ENCODE data around the gene DENND10.
"Not testable (repeated sequence)": the region's sequence is repeated elsewhere in the genome, so short reads cannot be mapped to it uniquely, and the experiment has no call there.

Gene DENND10

DNA sequence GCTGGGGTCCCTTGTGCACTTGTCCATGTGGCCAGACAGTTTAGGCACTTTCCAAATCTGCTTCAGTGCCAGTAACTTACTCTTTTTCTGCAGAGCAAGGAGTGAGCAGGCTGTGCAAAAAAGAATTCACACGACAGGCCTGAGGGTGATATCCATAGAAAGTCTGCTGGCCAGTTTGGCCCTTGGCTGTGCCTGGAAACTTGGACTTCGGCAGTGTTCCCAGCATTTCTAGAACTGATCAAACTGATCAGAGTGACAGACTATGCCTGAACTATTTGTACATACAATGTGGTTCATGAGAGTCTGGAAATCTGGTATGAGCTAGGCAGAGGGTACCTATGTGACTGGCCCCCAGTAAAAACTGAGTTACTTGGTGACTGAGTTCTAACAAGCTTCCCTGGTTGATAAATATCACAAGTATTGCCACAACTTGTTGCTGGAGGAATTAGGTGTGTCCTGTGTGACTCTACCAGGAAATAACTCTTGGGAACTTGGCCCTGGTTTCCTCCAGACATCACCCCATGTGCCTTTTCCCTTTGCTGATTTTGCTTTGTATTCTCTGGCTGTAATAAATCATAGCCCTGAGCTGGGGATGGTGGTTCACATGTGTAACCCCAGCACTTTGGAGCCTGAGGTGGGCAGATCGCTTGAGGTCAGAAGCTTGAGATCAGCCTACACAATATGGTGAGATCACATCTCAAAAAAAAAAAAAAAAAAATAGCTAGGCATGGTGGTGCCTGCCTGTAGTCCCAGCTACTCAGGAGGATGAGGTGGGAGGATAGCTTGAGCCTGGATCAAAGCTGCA is 3.3 kb upstream of the DENND10 start:
- DNase-seq, result peak; percentile 42

DNA sequence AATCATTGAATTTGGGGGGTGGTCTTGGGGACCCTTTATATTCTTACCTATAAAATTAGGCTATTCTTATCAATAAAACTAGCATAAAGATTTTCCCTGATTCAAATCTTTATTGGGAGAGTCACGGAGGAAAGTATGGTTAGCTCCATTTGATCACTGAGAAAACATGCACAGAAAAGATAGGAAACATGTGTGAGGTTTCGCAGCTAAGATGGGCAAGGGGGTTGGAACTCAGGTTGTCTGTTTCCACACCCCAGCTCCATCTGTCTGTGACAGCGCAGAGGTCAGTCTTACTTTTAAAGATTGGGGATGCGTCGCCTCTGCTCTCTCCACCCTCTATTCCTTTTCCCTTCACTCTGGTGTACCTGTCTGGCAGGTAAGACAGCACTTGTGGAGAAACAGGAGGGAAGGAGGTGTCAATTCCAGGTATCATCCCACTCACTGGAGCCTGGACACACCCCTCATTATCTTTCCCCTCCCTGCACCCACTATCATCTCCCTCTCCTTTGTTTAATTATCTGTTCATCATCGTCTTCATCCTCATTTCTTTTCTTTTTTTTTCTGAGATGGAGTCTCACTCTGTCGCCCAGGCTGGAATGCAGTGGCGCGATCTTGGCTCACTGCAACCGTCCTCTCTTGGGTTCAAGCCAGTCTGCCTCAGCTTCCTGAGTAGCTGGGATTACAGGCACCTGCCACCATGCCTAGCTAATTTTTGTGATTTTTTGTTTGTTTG is 2.4 kb upstream of the DENND10 start:
- DNase-seq, result no peak

- no peak for DNase-seq
These were observed 541 bp upstream of the DENND10 start for GRCh38 chr10:119103241-119103902.

GRCh38 chr10:119104654-119105015 is 722 bp downstream of the DENND10 start:
- DNase-seq, result peak; percentile 22

DNA sequence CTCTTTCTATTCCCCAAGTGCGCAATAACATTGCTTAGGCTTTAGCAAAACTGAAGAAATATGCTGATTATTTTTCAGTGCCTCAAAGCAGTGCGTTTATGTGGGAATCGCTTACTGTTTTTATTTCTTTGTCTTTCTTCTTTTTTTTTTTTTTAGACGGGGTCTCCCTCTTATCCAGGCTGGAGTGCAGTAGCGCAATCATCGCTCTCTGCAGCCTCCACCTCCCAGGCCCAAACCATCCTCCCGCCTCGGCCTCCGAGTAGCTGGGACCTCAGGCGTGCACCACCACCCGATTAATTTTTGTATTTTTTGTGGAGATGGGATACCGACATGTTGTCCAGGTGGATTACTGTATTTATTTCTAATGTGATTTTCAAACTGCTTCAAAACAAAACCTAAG is 1.2 kb downstream of the DENND10 start:
- DNase-seq, result no peak

GRCh38 chr10:119105899-119106298 is 2.0 kb downstream of the DENND10 start:
- DNase-seq, result not testable (repeated sequence)

DNA sequence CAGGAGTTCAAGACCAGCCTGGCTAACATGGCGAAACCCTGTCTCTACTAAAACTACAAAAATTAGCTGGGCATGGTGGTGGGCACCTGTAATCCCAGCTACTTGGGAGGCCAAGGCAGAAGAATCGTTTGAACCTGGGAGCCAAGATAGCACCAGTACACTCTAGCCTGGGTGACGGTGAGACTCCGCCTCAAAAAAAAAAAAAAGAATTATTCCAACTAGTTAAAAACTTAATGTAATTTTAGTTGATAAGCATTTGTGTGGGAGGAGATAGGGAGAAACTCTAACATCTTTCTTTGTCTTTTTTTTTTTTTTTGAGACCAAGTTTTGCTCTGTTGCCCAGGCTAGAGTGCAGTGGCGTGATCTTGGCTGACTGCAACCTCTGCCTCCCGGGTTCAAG is 3.2 kb downstream of the DENND10 start:
- not testable (repeated sequence) for DNase-seq

DNA sequence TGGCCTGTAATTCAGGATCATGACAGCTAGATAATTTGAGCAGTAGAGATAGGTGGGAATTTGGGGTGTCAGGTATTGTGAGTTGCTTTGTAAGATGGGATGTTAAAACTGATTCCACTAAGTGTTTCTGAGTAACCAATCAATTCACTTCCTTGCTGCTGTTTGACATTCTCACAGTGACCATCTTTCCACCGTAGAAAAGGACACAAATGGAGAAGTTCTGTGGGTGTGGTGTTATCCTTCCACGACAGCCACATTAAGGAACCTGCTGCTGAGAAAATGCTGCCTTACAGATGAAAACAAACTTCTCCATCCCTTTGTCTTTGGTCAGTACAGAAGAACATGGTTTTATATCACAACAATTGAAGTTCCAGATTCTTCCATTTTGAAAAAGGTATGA is 3.9 kb downstream of the DENND10 start:
- peak; percentile 45 for DNase-seq

- peak; percentile 58 for DNase-seq
These were observed 8.1 kb downstream of the DENND10 start for GRCh38 chr10:119112056-119112455.

- DNase-seq, result peak; percentile 82
These were observed 10.1 kb downstream of the DENND10 start for GRCh38 chr10:119113751-119114732.

DNA sequence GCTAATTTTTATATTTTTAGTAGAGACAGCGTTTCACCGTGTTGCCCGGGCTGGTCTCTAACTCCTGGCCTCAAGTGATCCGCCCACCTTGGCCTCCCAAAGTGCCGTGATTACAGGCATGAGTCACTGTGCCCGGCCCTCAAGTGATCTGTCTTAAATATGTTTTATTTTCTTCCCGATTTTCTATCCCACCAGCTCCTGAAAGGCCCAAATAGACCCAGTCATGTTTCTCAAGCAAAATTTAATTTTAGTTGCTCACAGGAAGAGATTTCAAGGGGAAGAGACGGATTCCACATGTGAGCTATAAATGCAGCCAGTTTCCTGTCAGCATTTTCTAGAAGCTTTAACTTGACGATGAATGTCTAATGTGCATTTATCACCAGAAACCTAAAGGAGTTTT is 12.0 kb downstream of the DENND10 start:
- DNase-seq, result no peak

DNA sequence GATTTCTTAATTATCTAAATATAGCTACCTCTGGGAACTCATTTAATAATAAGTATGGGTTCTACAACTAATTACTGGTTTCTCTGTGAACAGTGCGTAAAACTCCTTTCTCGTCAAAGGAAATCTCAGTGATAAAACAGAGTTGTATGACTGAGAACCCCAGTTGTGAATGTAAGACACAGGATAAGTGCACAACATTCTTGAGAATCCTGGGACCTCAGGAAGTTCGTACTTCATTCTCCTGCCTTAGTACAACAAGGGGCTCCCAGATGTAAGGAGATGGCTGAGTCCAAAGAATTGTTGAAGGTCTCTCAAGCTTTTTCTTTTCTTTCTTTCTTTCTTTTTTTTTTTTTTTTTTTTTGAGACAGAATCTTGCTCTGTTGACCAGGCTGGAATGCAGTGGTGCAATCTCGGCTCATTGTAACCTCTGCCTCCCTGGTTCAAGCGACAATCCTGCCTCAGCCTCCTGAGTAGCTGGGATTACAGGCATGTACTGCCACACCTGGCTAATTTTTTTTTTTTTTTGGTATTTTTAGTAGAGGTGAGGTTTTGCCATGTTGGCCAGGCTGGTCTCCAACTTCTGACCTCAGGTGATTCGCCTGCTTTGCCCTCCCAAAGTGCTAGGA is 12.5 kb downstream of the DENND10 start:
- no peak for DNase-seq

- DNase-seq, result no peak
These were observed 14.3 kb downstream of the DENND10 start for GRCh38 chr10:119118231-119118630.

GRCh38 chr10:119119400-119119799 is 15.5 kb downstream of the DENND10 start:
- no peak for DNase-seq

DNA sequence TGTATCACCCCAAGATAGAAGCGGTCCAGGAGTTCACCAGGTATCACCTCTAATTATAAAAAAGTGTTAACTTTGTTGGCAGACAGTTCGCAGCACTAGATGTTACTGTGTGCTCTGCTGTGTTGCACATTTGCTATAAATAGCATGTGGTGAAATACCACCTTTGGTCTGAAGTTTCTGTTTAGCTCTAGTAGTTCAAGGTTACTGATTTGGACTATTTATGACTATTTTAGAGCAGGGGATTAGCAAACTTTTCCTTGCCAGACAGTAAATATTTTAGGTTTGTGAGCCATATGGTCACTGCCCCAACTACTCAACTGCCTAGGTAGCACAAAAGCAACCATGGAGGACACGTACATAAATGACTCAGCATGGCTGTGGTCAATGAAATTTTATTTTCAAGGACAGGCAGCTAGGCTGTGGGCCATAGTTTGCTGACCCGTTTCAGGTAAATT is 16.5 kb downstream of the DENND10 start:
- DNase-seq, result no peak

DNA sequence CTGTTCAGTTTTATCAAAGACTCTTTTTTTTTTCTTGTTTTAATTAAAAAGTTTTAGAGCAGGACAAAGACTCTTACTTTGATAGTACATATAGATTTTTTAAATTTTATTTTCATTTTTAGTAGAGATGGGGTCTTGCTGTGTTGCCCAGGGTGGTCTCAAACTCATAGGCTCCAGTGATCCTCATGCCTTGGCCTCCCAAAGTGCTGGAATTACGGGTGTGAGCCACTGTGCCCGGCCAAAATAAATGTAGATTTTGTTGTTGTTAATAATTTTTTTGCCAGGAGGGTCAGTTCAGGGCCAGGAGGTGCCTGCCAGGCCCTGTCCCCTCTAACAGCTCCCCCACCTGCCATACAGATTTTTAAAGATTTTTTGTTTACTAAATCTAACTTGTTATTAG is 17.0 kb downstream of the DENND10 start:
- DNase-seq, result no peak

- no peak for DNase-seq
These were observed 22.0 kb downstream of the DENND10 start for GRCh38 chr10:119125942-119126341.

GRCh38 chr10:119129721-119130120 is 25.8 kb downstream of the DENND10 start:
- peak; percentile 43 for DNase-seq

DNA sequence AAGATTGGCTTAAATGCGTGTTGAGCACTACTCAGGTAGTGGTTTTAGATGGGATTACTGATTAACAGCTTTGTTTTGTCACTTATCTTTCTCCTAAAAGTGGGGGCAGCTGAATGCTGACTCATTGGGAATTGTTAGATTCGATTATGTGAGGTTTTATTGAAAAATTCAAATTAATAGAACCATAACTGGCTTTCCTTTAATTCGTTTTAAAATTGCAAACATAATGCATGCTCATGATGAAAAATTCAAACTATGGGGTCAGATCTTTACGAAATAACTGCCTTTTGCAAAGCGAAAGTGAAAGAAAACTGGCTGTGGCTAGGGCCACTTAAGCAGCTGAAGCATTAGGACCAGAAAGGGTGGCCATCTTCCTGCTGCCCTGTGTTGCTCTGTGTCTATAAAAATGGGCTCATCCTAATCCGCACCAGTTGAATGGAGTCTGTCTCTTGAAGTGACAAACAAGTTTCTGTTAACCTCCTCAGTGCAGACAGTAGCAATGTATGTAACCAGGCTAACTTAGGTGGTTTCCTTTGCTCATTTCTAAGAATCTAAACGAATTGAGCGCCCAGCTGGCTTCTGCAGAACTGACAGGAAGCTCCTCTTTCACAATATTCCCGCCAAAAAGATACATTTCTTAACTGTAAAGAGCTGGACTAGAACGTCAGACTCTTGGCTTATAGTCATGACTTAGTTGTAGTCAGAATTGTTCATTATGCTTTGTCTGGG is 27.8 kb downstream of the DENND10 start:
- DNase-seq, result peak; percentile 90

- peak; percentile 22 for DNase-seq
These were observed 28.8 kb downstream of the DENND10 start for GRCh38 chr10:119132521-119133345.

All from inflammatory macrophage treated with lipopolysaccharide for 4 hours (primary cell).